ENCODE results near the gene EFHD1.
"Not testable (repeated sequence)": the region's sequence is repeated elsewhere in the genome, so short reads cannot be mapped to it uniquely, and the experiment has no call there.

The EFHD1 gene

DNA sequence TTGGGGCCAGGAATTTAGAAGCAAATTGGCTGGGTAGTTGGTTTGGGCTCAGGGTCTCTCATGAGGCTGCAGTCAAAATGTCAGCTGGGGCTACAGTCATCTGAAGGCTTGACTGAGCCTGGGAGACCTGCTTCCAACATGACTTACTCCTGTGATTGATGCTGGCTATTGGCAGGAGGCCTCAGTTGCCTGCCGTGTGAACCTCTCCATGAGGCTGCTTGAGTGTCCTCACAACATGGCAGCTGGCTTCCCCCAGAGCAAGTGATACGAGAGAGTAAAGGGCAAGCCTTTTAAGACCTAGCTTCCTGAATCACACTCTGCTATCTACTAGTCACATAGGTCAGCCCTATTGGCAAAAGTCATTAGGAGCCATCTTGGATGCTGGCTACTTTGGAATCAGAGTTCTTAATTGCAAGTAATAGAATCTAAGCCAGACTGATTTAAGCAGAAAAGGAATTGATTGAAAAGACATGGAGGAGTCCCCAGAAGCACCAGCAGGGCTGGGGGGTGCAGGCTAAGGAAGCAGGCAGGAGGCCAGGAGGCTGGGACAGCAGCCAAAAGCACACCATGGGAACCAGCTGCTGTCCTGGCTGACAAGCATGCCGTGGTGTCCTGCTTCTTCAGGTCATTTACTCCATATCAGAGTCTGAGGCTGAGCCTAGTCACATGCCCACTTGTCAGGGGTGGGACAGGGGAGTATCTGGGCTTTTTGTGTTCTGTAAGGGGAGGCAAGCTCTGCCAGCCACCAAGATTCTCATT lies 55.9 kb downstream of the EFHD1 start:
- no peak for DNase-seq (ENCODE audit: extremely low read depth in 1 of 2, low read depth in 1 of 2)

DNA sequence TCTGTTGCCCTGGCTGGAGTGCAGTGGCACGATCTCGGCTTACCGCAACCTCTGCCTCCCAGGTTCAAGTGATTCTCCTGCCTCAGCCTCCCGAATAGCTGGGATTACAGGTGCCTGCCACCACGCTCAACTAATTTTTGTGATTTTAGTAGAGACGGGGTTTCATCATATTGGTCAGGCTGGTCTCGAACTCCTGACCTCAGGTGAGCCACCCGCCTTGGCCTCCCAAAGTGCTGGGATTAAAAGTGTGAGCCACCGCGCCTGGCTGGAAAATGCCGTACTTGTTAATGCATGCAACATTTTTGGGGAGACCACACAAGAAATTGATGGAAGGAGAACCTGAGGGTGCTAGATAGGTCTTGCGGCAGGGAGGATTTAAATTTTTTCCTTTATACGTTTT lies 57.7 kb downstream of the EFHD1 start:
- not testable (repeated sequence) for DNase-seq (ENCODE audit: extremely low read depth in 1 of 2, low read depth in 1 of 2)

DNA sequence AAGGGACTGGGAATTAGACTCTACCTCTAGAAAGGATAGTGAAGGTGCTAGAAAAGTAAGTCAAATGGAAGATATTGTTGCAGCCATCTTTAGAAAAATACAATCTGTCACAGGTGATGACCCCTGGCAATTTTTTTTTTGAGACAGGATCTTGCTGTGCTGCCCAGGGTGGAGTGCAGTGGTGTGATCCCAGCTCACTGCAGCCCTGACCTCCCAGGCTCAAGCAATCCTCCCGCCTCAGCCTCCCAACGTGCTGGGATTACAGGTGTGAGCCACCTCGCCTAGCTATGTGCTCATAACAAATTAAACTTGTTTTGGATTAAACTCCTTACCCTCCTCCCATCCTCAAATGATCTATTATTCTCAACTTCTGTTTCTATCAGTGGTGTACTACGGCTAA lies 59.9 kb downstream of the EFHD1 start:
- DNase-seq (ENCODE audit: extremely low read depth in 1 of 2, low read depth in 1 of 2), result no peak

DNA sequence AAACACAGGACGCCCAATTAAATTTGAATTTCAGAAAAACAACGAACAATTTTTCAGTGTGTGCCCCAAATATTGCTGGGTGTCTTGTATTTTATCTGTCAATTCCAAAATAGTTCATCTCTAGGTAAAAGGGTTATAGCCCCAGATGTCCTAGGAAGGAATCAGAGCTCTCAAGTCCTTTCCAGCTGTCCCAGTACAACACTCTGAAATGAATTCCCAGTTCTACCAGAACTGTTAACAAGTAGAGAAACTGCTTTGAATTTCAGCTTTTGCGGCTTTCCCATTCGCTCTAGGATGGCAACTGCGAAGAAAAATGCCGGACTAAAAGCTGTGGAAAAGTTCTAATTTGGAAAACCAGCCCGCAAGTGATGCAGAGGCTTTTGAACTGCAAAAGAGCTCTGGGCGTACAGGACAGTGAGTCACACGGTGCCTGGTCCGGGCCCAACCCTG lies 63.2 kb downstream of the EFHD1 start:
- no peak for DNase-seq (ENCODE audit: extremely low read depth in 1 of 2, low read depth in 1 of 2)

DNA sequence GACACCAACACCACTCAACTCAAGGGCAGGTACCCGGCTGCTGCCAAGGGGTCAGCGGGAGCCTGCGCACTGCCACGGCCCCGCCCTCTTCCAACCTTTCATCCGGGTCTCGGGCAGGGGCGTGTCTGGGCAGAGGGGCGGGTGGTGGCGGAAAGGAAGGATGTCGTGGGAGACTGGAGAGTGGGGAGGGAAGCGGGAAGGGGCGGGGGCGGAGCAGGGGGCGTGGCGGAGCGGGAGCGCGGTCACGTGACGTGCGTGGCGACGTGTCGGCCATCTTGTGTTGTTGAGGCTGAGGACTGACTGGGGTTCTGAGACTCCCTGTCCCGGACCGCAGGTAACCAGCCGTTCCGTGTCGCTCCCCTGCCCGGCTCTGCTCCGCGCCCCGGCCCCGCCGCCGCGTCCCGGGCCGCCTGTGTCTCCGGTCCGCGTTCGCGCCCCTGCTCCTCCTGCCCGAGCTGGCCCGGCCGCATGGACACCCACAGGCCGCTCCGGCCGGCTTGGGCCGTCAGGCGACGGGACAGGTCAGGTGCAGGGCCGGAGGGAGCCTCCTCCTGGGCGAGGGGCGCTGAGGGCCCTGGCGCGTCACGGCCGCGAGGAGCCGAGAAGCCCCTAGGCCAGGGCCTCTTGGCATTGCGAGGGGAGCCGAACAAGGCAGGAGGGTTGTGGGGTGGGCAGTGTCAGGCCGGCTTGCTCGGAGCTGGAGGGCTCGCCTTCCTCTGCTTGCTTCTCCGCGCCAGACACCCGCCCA lies 63.8 kb downstream of the EFHD1 start, which contains the start of gene GIGYF2:
Gene GIGYF2 (plus strand): TSS at position 273 of the 748 bp plus-strand sequence. CDS start 37,867 bp downstream, outside the sequence.
- peak; percentile 92 for DNase-seq (ENCODE audit: extremely low read depth in 1 of 2, low read depth in 1 of 2)

DNA sequence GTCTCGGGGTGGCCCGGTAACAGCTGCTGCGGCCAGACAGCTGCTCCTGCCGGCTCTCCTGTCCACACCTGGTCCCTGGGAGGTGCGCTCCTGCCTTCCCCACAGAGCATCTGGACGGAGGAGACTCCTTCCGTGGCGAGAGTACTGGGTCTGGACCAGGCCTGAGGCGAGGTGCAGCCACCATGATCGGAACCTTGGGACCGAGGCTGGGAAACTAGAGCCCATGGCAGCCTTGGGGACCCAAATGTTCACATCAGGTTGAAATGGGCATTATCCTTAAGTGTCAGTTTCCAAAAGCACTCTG lies 64.4 kb downstream of the EFHD1 start:
- no peak for DNase-seq (ENCODE audit: extremely low read depth in 1 of 2, low read depth in 1 of 2)

DNA sequence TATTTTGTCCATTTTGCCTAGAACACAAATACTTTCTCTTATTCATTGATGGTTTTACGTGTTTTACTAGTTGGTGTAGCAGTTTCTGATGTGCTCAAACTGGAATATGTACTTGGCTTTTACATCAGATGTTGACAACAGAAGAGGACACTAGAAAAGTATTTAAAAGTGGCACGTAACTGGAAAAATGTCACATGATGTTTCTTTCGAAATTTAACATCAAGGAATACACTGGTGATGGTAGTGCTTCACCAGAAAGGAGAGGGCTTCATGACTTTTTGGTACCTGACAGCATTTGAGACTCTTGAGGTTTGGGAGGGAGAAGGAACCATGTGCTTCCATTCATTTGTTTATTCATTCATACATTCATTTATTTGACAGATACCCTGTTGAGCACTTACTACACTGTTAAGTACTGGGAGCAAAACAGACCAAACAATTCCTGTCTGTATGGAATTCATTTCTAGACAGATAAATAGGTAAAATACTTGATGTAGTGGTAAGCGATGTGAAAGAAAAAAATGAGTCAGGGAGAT lies 65.2 kb downstream of the EFHD1 start:
- DNase-seq (ENCODE audit: extremely low read depth in 1 of 2, low read depth in 1 of 2), result no peak

DNA sequence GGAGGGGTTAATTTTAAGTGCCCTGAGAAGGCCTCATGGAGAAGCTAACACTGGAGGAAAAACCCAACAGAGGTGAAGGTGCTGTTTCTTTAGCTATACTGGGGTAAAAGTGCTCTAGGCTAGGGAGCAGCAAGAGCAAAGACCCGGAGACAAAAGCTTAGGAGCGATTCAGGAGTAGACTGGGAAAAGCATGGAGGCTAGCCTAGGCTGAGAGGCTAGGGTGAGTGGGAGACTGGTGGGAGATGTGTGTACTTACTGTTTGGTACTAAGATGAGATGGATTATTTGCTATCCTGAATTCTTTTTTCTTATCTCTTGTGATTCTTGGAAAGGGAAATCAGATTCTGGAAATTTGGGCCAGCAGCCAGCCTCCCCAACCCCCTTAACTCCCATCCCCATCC lies 65.7 kb downstream of the EFHD1 start:
- DNase-seq (ENCODE audit: extremely low read depth in 1 of 2, low read depth in 1 of 2), result no peak

DNA sequence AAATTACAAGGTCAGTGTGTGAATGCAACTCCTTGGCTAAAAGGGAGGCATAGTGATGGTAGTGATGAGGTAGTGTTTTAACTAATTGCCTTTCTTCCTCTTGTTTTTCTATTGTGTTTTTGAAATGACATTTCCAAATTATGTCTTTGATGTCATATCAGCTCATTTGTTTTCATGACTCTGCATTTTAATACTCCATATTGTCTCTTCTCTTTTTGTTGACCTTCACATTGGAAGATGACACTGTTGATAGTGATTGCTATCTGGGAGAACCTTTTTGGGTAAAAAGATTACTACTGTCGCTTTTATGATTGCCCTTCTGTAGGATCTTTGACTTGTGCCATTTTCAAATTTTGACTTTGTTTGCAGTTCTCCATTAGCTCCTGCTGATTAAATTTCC lies 66.8 kb downstream of the EFHD1 start:
- no peak for DNase-seq (ENCODE audit: extremely low read depth in 1 of 2, low read depth in 1 of 2)

DNA sequence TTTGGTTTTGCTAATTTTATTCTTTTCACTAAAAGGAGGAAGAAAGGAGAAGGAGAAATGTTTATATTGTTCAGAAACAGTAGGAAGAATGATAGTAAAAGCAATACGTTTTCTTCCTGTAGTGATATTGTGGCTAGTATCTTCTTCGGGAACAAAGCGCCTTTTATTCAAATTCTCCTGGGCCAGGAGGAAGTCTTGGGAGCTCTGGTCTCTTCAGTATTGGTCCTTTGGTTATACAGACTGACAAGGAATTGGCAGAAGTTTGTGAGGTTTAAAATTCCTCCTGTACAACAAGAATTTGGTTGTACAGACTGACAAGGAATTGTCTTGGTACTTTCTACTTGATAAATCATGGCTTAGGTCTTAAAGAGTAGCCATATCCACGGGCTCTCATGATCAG lies 73.7 kb downstream of the EFHD1 start:
- no peak for DNase-seq (ENCODE audit: extremely low read depth in 1 of 2, low read depth in 1 of 2)

DNA sequence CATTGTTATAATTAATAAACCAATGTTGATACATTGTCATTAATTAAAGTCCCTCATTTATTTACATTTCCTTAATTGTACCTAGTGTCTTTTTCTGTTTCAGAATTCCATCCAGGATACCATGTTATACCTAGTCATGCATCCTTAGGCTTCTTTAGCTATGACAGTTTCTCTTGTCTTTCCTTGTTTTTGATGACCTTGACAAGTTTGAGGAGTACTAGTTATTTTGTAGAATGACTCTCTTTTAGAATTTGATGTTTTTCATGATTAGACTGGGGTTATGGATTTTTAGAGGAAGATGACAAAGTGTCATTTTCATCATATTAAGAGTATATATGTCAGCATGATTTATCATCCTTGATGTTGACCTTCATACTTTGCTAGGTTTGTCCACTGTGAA lies 80.1 kb downstream of the EFHD1 start:
- no peak for DNase-seq (ENCODE audit: extremely low read depth in 1 of 2, low read depth in 1 of 2)

DNA sequence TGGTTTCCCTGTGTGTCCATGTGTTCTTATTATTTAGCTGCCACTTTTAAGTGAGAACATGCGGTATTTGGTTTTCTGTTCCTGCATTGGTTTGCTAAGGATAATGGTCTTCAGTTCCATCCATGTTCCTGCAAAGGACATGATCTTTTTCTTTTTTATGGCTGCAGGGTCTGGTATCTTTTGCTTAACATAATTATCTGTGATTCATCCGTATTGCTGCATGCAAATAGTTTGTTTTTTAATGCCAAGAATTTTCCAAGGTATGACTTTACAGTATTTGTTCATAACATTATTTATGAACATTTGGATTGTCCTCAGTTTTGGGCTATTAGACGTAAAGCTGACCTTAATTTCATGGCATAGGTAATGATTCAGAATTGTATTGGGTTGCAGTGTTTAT lies 81.6 kb downstream of the EFHD1 start:
- DNase-seq (ENCODE audit: extremely low read depth in 1 of 2, low read depth in 1 of 2), result no peak

DNA sequence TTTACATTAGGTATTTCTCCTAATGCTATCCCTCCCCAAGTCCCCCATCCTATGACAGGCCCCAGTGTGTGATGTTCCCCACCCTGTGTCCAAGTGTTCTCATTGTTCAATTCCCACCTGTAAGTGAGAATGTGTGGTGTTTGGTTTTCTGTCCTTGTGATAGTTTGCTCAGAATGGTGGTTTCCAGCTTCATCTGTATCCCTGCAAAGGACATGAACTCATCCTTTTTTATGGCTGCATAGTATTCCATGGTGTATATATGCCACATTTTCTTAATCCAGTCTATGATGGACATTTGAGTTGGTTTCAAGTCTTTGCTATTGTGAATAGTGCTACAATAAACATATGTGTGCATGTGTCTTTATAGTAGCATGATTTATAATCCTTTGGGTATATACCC lies 86.7 kb downstream of the EFHD1 start:
- DNase-seq (ENCODE audit: extremely low read depth in 1 of 2, low read depth in 1 of 2), result not testable (repeated sequence)

DNA sequence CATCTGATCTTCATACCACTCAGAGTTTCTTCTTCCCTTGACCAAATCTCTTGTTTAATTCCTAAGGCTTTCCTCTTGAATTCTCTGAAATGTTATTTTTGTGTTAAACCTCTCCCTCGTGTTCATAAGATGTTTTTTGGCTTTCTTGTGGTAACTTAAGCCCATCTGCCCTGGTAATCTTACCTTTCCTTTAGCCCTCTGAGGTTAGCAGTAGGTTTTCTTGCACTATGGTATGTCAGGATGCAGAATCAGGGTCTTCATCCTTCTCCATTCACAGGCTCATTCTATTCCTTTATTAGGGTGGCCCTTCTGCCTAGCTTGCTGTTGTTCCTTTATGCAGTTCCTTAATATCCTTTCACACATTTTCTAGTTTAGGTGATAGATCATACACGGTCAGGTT lies 87.9 kb downstream of the EFHD1 start:
- no peak for DNase-seq (ENCODE audit: extremely low read depth in 1 of 2, low read depth in 1 of 2)

DNA sequence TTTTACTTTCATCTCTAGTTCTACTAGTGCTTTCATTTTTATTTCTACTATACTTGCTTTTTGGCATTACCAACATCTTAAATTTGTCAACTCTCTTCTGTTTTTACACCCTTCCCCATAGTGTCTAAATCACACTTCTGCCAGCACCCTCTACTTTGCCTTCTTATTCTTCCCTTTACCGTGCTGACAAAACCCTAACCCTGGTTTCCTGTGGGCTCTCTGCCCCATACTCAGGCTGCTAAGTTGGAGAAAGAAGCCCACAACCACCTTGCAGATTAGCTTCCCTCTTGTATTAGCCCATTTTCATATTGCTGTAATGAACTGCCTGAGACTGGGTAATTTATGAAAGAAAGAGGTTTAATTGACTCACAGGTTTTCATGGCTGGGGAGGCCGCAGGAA lies 88.5 kb downstream of the EFHD1 start:
- DNase-seq (ENCODE audit: extremely low read depth in 1 of 2, low read depth in 1 of 2), result no peak

DNA sequence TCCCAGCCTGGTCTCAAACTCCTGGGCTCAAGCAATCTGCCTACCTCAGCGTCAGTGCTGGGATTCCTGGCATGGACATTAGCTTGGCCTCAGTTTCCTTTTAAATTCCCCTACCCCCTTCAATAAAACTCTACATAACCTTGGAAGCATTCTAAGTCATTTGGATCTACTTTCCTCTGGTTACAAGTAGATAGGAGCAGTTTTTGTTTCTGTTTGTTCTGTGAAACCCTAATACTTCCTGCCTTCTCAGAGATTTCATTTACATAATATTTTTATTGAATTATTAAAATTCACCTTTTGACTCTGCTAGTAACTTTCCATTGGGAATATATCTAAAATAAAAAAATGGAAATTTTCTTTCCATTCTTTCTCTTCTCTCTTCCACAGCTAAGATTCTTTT lies 89.6 kb downstream of the EFHD1 start:
- no peak for DNase-seq (ENCODE audit: extremely low read depth in 1 of 2, low read depth in 1 of 2)

DNA sequence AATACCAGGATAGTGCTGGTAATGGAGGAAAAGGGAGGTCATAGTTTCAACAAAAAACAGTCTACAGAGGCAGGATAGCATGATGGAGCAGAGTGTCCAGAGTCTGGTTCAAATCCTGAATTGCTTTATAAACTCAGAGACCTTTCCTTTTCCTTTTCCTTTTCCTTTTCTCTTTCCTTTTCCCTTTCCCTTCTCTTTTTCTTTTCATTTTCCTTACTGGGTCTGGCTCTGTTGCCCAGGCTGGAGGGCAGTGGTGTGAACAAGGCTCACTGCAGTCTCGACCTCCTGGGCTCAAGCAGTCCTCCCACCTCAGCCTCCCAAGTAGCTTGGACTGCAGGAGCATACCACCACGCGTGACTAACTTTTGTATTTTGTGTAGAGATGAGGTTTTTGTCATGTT lies 95.4 kb downstream of the EFHD1 start:
- DNase-seq (ENCODE audit: extremely low read depth in 1 of 2, low read depth in 1 of 2), result no peak

DNA sequence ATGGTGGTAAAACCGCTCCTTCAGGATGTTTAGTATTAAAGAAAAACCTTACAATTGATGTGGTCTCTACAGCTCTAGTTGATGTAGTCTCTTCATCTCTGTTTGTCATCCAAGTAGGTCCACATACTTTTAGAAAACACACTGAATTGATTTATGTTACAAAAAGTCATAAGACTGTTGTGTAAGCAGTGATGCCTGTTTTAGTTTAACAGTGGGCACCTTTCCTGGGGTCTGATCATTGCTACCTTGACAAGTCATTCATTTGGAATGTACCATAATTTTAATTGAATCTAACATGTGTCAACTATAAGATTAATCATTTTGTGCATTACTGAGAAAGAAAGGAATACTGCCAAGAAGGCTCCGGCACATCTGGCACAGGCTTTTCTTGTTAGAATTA lies 98.1 kb downstream of the EFHD1 start:
- no peak for DNase-seq (ENCODE audit: extremely low read depth in 1 of 2, low read depth in 1 of 2)

All from stimulated activated CD8-positive, alpha-beta memory T cell treated with anti-CD3 and anti-CD28 coated beads, Interleukin-7, amount 100 ng/mL, for 48 hours (primary cell).